CD4-positive, alpha-beta T cell treated with Interleukin-12 subunit alpha and Interleukin-12 subunit beta, for 1 hour (primary cell): ENCODE data around the gene RNF169.

Source experiments
- DNase-seq: peaks from one replicate; pipeline ENCODE4 v3.0.0-alpha.2; 2020

The RNF169 gene, protein sequence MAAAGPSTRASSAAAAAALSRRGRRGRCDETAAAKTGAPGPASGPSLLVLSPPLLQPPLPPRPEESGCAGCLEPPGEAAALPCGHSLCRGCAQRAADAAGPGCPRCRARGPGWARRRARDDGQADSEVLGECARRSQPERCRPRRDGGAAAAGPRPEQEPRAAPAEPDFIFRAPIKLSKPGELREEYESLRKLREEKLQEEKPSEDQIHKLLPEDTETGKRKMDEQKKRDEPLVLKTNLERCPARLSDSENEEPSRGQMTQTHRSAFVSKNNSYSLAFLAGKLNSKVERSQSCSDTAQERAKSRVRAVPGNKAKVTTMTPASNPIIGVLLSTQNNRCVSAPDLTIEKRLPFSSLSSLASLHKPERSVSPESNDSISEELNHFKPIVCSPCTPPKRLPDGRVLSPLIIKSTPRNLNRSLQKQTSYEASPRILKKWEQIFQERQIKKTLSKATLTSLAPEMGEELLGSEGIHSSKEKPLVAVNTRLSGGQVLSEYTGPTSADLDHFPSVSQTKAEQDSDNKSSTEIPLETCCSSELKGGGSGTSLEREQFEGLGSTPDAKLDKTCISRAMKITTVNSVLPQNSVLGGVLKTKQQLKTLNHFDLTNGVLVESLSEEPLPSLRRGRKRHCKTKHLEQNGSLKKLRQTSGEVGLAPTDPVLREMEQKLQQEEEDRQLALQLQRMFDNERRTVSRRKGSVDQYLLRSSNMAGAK

DNA sequence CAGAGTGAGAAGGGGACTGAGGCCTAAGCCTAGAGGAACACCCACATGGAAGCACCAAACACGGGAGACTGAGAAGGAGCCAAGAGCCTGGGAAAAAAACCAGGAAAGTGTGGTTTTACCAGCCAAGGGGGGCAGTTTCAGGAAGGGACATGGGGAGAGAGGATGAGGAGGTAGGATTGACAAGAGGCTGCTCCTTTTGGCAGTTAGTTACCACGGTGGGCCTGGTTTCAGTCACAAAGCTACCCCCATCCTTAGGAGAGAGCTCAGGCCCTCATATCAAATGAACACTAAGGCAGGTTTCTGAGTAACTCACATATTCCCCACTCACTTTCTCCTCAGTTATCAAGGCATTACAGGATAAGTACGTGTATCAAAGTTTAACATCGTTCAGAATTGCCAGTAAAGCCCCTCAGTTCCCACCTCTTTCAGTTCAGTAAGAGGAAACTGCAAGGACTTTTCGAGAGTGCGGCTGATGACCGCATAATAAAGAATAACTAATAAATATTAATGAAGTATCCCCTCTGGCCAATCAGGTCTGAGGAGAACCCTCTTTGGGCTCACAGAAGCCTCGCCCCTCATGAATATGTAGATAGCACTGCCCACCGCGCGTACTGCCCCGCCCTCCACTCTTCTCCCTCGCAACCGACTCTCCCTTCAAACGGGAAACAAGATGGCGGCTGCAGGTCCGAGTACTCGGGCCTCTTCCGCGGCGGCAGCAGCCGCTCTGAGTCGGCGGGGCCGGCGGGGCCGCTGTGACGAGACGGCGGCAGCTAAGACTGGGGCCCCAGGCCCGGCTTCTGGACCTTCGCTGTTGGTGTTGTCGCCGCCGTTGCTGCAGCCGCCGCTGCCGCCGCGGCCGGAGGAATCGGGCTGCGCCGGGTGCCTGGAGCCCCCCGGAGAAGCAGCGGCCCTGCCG lies at the start of gene RNF169:
TSS of gene RNF169 (plus strand) at position 639 of the 916 bp plus-strand sequence. CDS start at position 671, 32 bp downstream.
- DNase-seq = peak; percentile 92

DNA sequence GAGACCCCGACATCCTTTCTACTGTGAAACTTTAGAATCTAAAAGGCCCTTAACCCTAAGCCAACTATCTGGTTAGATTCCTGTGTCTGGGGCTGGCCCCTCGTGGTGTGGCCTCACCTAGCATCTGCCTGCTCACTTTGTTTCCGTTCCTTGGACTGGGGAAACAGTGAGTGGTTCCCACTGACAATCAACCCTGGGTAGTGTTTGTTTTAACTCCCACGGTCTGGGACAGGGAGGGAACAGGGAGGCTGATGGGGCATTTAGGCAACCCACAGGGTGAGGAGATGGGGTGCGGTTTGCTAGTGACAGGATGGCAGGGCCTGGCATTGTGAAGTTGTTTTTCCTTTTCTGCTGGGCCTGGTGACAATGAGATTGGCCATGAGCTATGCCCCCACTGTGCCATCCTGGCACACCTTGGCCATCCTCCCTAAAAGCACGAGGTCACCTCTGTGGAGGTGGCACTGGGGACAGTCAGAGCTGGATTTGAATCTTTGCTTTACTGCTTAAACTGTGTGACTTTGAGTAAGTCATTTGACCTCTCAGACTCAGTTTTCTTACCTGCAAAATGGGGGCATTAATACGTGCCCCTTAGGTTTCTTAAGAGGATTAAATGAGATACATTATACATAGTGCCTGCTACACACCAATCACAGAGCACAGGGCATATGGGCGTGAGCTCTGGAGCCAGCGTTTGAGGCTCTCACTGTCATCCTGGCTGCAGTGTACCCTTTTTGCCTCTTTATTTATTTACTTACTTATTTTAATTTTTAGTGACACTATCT lies 48.8 kb upstream of the RNF169 start:
- no peak for DNase-seq

DNA sequence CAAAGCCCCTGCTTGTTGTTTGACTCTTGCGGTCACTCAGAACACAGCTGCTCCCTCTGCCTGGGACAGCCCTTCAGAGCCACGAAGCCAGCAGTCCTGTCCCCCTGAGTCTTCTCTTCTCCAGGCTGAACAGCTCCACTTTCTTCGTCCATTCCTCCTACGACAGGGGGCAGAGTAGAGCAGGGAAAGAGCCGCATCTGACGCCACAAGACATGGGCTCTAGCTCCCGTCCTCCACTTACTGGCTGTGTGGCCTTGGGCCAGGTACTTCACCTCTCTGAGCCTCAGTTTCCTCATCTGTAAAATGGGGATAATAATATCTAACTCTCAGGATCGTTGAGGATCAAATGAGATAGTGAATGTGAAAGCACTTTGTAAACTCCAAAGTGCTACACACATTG lies 47.3 kb upstream of the RNF169 start:
- no peak for DNase-seq

DNA sequence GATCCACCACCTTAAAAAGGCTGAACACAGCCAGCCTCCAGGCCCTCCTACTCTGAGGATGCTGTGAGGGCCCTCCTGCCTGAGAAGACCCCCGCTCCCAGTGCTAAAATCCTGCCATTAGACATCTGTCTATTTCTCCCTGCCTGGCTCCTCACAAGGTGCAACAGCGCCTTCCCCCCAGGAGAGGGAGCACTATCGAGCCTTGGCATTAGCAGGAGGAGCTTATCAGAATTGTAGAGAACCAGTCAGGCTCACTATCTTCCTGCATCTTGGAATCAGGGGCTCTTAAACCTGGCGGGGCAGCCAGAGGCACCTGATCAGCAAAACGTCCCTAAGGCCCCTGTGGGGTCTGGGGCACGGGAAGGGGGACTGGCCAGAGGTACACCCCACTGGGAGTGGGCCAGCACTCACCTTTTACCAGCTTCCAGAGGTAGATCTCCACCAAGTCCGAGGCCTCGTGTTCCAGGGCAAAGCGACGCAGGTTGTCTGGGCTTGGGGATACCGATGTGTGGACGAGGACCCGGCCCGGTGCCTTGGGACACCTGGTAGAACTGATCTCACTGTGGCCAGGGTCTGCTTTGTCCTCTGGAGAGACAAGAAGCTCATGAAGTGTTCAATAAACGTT lies 46.2 kb upstream of the RNF169 start:
- DNase-seq = peak; percentile 60

DNA sequence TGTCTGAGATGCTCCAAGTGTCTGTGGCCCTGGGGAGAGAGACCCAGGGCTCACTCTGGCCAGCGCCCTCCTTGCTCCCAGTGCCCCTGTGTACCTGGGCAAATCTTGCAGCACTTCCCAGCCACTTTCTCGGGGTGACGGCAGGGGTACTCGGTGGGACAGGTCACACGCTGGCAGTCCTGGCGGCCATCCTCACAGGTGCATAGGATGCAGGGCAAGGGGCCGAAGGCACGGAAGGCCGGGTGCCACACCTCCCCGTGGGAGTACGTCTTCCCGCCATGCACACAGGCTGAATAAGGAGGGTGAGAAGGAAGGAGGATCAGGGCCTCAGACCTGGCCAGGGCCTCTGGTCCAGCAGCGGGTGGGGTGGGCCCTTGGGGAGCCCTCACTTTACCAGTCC lies 45.4 kb upstream of the RNF169 start:
- DNase-seq = no peak

DNA sequence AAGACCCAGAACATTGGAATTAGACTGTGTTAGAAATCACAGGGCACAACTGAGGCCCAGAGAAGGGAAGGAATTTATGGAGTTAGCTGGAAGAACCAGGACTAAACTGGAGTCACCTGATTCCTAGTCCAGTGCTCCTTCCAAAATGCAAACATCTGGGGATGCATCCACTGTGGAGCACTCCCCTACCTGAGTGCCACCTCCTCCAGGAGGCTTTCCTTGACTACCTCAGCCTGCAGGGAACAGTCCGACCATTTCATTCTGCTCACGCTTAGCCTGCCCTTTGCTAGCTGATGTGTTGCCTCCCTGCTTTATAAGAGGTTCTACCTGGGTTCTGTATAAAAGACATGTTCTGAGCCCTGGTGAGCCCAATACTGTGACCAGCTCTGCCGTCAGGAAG lies 41.5 kb upstream of the RNF169 start:
- no peak for DNase-seq

DNA sequence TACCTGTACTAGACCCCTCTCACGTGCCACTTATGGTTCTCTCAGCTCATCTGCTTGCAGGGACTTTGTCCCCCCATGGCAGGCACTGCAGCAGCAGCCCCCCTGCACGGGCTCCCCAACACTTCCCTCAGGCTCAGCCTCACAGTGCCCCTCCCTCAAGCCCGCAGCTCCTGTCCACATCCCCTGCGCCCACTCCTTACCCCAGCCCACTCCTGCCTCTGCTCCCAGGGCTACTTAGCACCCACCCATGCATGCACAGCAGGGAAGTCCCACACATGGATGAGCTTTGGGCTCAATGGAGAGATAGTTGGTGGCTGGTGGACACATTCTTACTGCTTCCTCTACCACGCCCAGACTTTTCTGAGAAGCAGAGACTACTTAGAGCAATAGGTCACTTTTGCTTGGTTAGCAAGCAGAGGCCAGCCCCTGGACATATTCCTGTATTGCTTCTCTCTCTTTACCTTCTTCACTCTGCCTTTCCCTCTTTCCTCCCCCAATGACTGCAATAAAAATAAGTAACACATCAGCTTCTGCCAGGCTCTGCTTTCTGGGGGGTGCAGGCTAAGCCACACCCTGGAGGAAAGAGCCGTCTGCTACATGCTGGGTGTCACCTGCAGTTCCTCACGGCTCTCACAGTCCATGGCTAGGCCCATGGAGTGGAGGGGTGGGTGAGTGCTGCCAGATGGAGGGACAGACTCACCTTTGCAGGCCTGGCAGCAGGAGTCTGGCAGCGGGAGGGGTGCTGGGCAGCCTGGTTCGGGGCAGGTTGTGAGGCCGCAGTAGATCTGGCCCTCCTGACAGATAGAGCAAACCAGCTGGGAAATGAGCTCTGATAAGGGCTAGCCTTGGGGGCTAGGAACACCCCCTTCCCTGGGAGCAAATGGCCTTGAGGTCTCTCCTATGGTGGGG lies 40.8 kb upstream of the RNF169 start:
- DNase-seq = no peak

DNA sequence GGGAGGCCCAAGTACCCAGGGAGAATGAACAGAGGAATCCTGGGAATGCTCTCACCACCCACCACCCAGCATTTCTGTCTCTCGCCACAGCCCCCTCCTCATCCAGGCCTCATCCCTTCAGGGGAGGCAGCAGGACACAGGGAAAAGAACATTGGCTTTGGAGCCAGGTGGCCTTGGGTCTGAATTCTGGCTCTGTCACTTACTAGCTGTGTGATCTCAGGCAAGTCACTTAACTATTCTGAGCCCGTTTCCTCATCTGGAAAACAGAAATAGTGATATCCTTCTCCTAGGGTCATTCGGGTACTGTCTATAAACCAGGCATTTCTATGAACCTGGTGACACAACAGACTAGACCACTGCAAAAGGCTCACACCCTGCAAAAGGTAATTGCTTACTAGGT lies 39.5 kb upstream of the RNF169 start:
- no peak for DNase-seq

DNA sequence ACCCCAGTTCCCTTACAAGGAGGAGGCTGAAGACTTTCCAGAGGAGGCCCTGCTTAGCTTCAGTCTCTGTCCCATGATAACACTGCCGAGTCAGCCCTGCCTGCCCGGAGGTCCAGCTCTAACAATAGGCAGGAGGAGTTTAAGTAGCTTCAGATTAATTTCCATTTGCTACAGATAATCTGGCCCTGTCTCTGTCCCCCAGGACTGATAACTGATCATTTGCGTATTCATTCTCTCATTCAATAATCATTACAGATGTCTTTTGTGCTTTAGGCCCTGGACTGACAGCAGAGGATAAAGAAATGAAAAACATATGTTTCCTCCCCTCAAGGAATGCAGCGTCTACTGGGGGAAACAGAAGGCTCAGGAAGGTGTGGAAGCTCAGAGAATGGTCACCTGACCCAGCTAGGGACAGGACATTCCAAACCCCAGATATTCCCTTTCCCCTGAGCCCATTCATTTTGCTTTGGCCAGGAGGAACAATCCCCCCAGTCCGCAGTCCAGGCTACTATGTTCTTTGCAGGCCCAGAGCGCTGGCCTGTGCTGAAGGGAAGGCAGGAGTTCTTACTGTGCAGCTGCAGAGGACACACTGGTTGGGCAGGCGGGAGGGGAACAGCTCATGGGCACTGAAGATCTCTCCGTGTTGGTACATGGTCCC lies 38.2 kb upstream of the RNF169 start:
- no peak for DNase-seq

DNA sequence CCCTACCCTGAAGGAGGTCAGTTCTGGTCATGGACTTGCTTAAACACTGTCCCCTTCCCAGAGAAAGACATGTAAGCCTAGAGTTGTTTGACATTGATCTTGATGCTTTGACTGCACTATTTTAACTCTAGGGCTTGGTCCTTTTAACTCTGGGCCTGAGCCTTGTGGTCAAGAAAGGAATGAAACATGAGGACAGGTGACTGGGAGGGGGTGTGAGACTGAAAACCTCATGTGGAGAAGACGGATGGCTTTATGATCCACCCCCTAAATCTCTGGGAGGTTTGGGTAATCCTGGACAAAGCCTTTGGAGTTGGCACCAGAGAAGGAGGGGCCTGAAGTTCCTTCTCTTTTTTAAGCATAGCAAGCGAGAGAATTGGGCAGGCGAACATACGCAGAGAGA lies 35.0 kb upstream of the RNF169 start:
- DNase-seq = no peak

DNA sequence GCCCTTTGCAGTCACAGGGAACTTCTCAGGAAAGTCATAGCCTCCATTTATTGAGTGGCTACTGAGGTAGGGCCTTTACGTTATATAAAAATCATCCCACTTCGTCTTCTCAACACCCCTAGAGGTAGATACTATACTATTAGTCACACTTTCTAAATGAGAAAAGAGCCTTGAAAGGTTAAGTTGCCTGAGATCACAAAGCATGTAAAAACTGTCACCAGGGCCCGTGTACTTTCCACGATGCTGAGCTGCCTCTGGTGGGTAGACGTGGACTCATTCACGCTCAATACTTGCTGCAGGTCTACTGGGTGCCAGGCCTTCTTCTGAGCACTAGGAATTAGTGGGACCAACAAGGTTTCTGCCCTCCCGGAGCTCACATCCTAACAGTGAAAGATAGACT lies 33.7 kb upstream of the RNF169 start:
- DNase-seq = no peak

DNA sequence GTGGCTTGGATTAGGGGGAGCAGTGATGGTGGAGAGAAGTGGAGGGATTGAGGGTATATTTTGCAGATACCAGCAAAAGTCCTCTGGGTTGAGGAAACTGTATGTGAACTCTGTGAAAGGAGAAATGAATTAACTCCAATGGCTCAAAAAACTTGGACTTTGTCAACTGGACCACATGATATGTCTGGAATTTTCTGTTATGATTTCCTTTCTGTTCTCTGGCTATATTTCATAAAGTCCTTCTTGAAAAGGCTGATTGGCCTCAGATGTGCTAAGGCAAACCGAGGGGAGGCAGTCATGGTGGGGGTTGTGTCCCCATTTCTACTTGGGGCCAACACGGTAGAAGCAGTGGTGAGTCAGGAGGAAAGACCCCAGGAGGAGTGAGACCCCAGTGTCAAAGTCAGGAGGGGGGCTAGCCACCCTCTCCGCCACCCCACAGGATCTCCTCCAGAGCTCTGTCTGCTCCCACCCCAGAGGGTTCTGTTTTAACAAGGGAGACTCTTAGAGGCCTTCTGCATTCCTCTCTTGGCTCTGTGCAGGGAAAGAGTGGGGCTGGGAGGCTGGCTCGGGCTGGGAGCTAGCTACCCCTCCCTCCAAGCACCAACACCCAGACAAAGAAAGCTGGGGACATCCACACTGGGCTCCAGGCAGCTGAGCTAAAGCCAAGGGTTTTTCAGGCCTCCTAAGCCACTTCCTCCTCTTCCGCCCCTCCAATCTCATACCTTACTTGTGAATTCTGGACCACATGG lies 31.3 kb upstream of the RNF169 start:
- no peak for DNase-seq

DNA sequence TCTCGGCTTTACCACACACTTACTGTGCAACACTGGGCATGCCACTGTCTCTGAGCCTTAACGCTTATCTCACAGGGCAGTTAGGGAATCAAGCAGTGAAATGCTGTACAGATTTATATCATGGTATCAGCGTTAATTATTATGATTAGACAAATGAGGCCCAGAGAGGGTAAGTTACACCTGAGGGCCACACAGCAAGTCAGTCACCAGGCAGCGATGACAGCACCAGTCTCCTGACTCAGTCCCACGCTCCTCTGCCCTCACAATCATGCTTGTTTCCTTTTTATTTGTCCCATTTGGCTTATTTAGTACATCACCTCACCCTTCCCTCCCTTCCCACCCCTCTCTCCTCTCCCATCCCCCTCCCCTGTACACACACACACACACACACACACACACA lies 29.6 kb upstream of the RNF169 start:
- no peak for DNase-seq

DNA sequence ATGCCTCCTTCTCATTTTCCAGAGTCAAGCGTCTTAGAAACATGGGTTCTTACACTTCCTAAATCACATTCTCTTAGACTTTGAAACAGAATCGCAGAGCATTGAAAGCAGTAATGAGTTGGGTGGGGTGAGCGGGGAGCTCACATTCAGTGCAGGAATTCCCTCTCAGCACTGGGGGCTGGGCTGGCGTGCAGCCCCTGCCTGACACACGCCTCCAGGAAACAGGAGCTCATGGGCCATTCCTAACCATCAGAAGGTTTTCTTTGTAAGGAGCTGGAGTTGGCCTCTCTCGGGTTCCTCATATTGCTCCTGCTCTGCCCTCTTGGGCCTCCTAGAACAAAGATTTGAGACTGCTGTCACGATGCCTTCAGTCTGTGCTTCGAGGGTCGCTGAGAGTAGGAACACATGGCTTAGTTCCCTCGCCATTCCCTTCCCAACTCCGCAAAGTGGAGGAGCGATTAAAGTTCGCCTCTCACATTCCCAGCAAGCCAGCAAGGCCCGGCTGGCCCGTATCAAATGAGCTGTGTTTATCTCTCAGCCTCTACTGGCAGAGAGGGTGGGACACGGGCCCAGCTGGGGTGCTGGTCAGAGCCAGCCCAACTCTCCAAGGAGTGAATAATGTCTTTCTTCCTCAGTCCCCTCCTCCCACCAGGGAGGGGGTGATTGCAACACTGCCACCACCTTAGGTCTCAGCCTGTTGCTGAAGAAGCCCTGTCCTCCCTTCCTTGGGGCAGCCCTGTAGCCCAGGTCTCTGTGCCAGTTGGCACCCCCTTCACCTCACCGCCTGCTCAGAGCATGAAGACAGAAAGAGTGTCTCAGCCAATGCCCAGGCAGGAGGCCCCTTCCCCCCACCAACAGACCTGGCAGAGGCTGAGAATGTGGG lies 27.8 kb upstream of the RNF169 start:
- DNase-seq = no peak

DNA sequence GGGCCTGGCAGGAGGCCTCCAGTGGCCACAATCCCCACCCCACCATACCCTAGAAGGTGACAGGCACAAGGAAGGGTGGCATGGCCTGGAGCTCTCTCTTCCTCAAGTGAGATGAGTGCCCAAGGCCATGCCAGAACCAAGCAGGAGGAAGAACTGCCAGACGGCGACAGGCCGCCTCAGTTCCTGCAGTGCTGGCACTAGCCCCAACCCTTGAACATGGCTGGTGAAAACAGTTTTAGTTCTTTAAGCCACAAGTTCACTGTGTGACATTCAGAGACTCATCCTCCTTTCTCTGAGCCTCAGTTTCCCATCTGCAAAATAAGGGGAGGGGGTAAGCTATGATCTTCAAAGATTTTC lies 27.2 kb upstream of the RNF169 start:
- DNase-seq = no peak

DNA sequence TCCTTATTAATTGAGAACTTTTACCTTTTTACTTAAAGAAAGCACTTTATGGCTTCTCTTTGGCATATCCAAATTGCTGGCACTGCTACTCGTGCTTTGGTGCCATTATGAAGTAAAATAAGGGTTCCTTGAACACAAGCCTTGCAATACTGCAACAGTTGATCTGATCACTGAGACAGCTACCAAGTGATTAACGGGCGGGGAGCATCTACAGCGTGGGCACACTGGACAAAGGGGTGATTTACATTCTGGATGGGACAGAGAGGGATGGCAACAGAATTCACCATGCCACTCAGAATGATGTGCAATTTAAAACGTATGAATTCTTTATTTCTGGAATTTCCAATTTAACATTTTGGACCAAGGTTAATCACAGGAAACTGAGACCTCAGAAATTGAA lies 25.1 kb upstream of the RNF169 start:
- DNase-seq = no peak

DNA sequence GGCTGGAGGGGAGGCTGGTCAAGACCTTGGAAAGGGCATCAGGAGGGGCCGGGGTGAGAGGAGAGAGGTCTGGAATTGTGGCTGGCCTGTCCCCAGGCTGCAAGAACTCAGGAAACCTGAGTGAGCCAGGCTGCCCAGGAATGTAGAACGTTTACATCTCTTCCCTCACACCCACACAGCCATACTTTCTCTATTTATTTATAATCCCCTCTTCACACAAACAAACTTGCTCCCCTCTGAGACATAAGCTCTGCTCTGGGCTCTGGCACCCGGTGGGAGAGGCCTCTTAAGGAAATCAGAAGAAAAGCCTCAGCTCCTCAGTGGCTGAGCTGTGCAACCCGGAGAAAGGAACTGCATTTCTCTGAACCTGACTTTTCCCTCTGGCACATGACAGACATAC lies 22.9 kb upstream of the RNF169 start:
- DNase-seq = no peak

DNA sequence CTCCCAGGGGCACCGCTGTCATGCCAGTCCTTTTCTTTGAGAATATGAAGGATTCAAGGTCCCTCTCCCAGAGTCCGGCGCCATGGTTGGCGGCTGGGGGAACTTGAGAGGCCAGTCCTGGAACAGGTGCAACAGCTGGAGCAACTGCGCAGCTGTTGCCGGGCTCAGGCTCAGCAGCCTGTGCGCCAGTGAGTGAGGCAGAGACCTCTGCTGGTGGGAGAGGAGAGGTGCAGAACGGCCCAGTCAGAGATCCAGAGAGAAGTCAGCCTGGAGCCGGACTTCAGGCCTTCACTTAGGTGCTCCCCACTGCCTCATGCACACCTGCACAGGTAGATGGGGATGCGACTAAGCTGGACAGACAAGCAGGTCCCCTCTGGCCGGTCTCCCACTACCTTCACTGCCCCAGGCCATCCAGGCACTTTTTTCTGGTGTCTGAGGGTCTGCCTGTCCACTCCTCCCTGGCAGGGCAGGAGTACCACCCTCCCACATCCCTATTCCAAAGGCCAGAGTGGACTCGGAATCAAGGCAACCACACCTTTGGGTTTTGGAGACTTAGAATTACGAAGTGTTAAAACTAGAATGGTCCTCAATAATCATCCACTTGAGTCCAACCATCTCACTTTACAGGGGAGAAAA lies 22.0 kb upstream of the RNF169 start:
- DNase-seq = peak; percentile 57
